Memory B cell (primary cell): ENCODE data around the gene FCN3.
"Not testable (repeated sequence)": the region's sequence is repeated elsewhere in the genome, so short reads cannot be mapped to it uniquely, and the experiment has no call there.

Experiments used
- ATAC-seq: fragments of 150-1000 bp; cut with Tn5 transposase; 2 replicates; pipeline ENCODE4 v1.10.0; 2021; ENCODE audit warnings: low read depth, mild to moderate bottlenecking, moderate library complexity
- DNase-seq, 2 donors: peaks; one replicate each; pipeline ENCODE4 v3.0.0; 2022; ENCODE audit warnings: low spot score in 2 of 2
- H3K27ac Mint-ChIP-seq: one replicate; pipeline ENCODE4 v1.8.0; 2022; ENCODE audit warnings: mild to moderate bottlenecking, moderate library complexity, mixed read lengths
- H3K27me3 Mint-ChIP-seq: one replicate; pipeline ENCODE4 v1.8.0; 2022; ENCODE audit warnings: mixed read lengths
- H3K36me3 Mint-ChIP-seq: one replicate; pipeline ENCODE4 v1.8.0; 2022; ENCODE audit warnings: mild to moderate bottlenecking, mixed read lengths
- H3K4me1 Mint-ChIP-seq: one replicate; pipeline ENCODE4 v1.8.0; 2022; ENCODE audit warnings: mixed read lengths
- H3K4me3 Mint-ChIP-seq: one replicate; pipeline ENCODE4 v1.8.0; 2022; ENCODE audit warnings: mild to moderate bottlenecking, moderate library complexity, mixed read lengths
- H3K9me3 Mint-ChIP-seq: one replicate; pipeline ENCODE4 v1.8.0; 2022; ENCODE audit warnings: mixed read lengths

FCN3 gene

DNA sequence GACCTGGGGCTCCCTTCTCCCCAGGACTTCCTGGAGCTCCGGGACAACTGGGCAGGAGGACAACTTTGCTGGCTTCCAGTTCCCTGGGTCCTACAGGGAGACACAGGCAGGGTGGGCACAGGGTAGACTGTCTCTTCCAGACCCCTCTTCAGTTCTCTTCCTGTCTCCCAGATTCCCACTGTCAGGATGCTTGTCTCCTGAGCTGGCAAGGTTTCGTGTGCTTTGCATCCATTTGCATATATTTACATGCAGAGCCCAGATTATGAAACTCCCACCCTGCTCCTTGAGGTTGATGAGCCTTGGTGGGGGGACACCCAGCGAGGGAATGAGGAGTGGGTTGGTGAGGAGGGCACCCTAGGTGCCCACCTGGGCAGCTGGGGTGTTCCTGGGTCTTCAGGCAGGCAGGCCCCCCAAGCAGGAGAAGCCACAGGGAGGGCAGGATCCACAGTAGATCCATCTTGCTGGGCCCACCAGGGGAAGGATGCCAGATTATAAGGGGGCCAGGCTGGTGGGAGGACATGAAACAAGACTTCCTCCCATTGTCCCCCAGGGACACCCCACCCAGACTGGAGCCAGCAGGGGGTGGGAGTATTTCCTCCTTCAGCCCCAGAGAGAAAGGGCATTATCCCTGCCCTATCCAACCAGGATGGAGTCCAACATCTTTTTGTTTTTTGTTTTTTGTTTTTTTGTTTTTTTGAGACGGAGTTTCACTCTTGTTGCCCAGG, at the start of gene FCN3:
Gene FCN3 (minus strand): TSS at position 463 of the 725 bp plus-strand sequence. CDS start 6 bp downstream, at position 457.
- Mint-ChIP-seq H3K4me1 (peaks cover 19% of the 10 kb centered on the region), H3K4me3 (no peak within 1 kb of the TSS), H3K27ac (no peak within 1 kb of the TSS), H3K27me3 (peaks cover 3% of the 10 kb centered on the region), H3K36me3 (no peaks in the 10 kb centered on the region), H3K9me3 (no peaks in the 10 kb centered on the region)
- DNase-seq (no peak), ATAC-seq (no peak)

DNA sequence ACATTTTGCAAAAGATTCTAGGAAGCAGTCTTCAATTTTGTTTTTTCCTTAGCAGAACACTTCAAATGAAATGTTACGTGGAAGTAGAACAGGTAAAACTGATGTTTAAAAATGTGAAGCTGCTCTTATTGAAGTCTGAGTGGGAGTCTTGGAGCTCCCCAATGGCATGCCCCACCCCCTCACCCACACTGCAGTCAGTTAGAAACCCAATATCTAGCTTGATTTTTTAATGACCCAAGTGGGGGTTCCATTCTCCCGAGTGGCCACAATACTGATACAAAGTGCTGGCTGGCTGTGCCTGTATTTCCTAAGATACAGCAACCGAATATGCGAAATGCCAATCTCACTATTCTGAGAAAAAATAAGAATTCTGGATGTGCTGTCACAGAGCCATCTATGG, 49.1 kb upstream of the FCN3 start:
- ATAC-seq (no peak), DNase-seq (no peak)
- Mint-ChIP-seq H3K9me3 (no peaks in the 10 kb centered on the region), H3K27ac (no peak overlapping the region), H3K4me1 (peaks cover 44% of the 10 kb centered on the region), H3K4me3 (no peak overlapping the region), H3K27me3 (no peaks in the 10 kb centered on the region), H3K36me3 (peaks cover 11% of the 10 kb centered on the region)

DNA sequence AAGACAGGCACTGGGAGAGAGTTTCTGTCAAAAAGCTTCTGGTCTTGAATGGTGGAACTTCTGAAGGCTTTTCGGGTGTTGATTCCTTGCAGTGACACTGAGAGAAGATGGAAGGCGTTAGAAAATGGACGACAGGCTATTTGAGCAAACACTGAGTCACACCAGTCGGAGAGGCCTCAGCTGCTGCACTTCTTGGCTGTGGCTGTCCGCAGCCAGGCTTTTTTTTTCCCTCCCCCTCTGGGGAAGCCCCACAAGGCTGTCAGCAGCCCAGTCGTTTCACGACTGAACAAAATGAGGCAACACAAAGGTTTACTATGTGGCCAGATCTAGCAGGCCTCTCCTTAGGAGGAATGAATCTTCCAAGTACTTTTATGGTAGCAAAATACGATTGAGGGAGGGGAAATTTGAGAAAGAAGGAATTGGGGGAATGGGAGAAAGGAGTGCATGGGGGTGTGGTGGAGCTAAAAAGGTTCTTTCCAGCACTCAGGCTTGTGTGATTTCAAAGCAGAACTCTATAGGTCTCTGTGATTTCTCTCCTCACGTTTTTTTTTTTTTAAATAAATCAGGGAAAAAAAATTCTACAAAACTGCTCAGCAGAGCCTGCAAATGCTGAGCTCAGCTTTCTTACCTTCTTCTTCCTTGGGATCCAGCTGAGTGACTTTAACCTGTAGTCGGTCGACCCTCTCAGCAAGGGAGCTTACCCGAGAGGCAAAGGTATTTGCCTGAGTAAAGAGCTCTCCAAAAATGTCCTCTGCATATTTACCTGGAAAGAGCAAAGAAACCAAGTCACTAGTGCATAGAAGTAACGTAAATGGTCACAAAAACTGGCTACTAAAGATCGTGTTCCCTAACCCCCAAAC, 43.9 kb upstream of the FCN3 start:
- peaks cover 27% of the 10 kb centered on the region for H3K36me3 Mint-ChIP-seq
- peaks cover 36% of the 10 kb centered on the region for H3K4me1 Mint-ChIP-seq
- H3K27me3 Mint-ChIP-seq, result no peaks in the 10 kb centered on the region
- no peak for DNase-seq
- peak; percentile 77 for ATAC-seq
- H3K4me3 Mint-ChIP-seq, result peak overlapping the region; percentile 52
- H3K27ac Mint-ChIP-seq, result peak overlapping the region; percentile 88
- H3K9me3 Mint-ChIP-seq, result no peaks in the 10 kb centered on the region

DNA sequence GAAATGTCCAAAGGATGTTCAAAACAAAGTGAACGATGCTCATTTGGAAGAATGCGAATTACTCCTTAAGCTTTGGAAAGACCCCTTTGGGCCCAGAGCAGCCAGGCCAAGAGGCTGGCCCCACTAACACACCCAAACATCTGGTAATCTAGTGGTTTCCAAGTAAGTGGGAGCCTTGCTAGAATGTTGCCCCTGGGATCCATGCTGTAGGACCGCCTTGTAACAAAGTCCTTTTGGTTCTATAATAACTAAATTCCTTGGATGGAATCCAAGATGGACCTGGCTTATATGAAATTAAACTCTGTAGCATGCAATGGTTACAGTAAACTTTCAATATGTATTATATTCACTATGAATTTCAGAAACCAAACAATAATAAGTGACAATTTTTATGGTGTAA, 43.1 kb upstream of the FCN3 start:
- H3K4me3 Mint-ChIP-seq, result no peak overlapping the region

DNA sequence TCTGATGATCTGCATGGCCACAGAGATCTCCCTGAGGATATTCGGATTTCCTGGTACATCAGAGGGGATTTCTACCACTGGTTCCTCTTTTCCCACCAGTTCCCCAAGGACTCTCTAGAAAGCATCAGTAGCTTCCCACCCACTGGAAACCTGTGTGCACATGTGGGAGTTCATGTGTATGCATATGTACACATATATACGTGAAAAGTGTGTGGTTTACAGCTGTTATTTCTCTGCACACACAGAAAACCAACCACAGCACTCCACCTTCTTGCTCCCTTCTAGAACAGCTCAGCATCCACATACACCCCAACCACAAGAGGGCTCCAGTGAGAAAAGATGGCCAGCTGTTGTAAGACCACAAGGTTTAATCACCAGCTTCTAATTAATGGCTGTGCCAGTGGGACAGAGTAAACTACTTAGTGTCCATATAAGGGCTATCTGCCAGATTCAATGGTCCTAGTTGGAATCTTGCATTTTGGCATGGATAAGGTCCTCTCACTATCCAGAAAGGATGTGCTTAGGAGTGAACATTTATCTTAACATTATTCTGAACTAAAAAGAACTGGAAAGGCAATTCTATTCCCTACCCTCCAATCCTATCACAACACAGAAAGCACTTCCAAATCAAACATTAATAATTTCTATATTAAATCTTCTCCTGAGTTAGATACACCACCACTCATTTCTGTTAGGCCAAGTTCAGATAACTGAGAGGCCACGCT, 41.9 kb upstream of the FCN3 start:
- peak; percentile 43 to 61 for DNase-seq
- peak; percentile 75 for ATAC-seq
- H3K4me3 Mint-ChIP-seq, result no peak overlapping the region
- H3K36me3 Mint-ChIP-seq, result peaks cover 29% of the 10 kb centered on the region
- H3K27ac Mint-ChIP-seq, result peak overlapping the region; percentile 80
- H3K9me3 Mint-ChIP-seq, result no peaks in the 10 kb centered on the region
- H3K27me3 Mint-ChIP-seq, result no peaks in the 10 kb centered on the region
- peaks cover 35% of the 10 kb centered on the region for H3K4me1 Mint-ChIP-seq

More for the DNA sequence above, 43.1 kb upstream of the FCN3 start:
- peaks cover 36% of the 10 kb centered on the region for H3K4me1 Mint-ChIP-seq
- DNase-seq, result no peak
- H3K27ac Mint-ChIP-seq, result peak overlapping the region; percentile 88
- no peak for ATAC-seq
- H3K9me3 Mint-ChIP-seq, result no peaks in the 10 kb centered on the region
- H3K27me3 Mint-ChIP-seq, result no peaks in the 10 kb centered on the region
- peaks cover 31% of the 10 kb centered on the region for H3K36me3 Mint-ChIP-seq

DNA sequence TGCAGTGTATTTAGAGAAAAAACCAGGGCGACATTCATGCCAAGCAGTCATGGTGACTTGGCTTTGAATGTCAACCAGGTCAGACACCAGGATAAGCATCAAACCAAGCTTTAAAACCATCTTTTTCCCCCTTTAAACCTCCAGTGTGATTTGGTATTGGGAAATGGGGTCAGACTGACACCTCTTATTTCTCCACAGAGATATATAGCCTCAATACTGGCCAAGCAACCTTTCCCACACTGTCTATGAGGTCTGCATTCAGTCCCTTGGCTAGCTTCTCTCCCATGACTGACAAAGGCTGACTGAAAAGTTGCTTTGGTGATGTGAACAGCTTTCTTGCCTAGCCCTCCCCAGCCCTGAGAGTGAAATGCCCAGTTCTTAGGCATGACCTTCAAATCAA, 39.5 kb upstream of the FCN3 start:
- peak overlapping the region; percentile 75 for H3K27ac Mint-ChIP-seq
- no peaks in the 10 kb centered on the region for H3K9me3 Mint-ChIP-seq
- peaks cover 34% of the 10 kb centered on the region for H3K36me3 Mint-ChIP-seq
- ATAC-seq, result no peak
- H3K4me3 Mint-ChIP-seq, result no peak overlapping the region
- no peak for DNase-seq
- H3K27me3 Mint-ChIP-seq, result no peaks in the 10 kb centered on the region
- H3K4me1 Mint-ChIP-seq, result peaks cover 34% of the 10 kb centered on the region

DNA sequence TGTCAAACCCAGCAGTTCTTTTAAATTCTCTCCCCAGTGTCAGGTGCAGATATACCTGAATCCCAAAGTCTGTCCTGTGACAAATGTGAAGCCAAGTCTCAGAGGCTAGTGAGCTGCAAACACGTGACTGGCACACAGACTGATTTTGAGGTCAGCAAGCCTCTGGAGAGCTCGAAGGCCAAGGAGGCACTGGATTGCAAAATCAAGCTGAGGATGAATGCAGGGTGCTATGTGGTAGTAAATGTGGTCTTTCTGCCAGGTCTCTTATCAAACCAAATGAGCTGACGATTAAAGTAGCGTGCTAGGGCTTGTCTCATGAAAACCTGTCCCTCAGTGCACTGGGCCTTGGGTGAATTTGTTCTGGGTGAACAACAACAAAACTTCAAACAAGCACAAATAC, 38.4 kb upstream of the FCN3 start:
- H3K4me3 Mint-ChIP-seq, result no peak overlapping the region
- peaks cover 38% of the 10 kb centered on the region for H3K36me3 Mint-ChIP-seq
- ATAC-seq (no peak), DNase-seq (no peak)
- peaks cover 31% of the 10 kb centered on the region for H3K4me1 Mint-ChIP-seq
- H3K9me3 Mint-ChIP-seq, result no peaks in the 10 kb centered on the region
- H3K27ac Mint-ChIP-seq, result peak overlapping the region; percentile 75
- no peaks in the 10 kb centered on the region for H3K27me3 Mint-ChIP-seq

DNA sequence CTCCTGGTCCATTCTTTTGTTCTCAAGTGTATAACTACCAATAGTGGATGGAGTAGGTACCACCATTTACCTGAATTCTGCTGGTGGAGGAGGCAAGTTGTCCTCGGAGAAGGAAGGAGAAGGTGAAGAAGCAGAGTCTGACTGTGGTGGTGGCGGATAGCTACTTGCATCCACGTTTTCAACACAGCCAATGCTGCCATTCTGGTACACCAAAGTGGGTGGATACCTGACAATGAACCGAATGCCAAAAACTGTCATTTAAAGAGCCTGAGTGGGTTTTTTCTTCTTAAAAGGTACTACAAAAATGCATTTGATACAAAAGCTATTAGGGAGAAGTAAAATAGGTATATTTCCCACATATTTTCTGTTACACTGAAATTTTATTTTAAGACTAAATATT, 37.9 kb upstream of the FCN3 start:
- Mint-ChIP-seq H3K4me3 (no peak overlapping the region), H3K4me1 (peaks cover 31% of the 10 kb centered on the region), H3K9me3 (no peaks in the 10 kb centered on the region), H3K27me3 (no peaks in the 10 kb centered on the region), H3K36me3 (peaks cover 40% of the 10 kb centered on the region), H3K27ac (no peak overlapping the region)
- DNase-seq (no peak), ATAC-seq (no peak)

DNA sequence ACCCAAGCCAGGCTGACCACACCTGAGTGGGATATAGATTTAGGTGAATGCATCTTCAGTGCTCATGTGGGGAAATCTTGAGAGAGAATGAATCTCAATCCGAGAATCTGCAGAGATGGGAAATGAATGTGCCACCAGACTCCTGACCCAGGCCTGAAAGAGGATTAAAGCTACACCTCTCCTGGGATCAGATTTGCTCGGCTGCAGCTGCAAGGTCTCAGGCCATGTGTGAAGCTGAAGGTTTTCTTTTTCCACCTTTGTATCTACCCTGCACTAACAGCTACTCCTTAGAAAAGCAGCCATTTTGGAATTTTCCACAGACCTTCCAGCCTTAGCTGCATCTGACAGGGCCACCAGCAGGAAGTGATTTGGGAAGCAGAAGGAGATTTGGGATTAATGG, 36.1 kb upstream of the FCN3 start:
- Mint-ChIP-seq H3K36me3 (peaks cover 36% of the 10 kb centered on the region), H3K27ac (peak overlapping the region; percentile 31), H3K9me3 (no peaks in the 10 kb centered on the region), H3K4me1 (peaks cover 29% of the 10 kb centered on the region), H3K4me3 (no peak overlapping the region), H3K27me3 (no peaks in the 10 kb centered on the region)
- DNase-seq, result no peak
- no peak for ATAC-seq

DNA sequence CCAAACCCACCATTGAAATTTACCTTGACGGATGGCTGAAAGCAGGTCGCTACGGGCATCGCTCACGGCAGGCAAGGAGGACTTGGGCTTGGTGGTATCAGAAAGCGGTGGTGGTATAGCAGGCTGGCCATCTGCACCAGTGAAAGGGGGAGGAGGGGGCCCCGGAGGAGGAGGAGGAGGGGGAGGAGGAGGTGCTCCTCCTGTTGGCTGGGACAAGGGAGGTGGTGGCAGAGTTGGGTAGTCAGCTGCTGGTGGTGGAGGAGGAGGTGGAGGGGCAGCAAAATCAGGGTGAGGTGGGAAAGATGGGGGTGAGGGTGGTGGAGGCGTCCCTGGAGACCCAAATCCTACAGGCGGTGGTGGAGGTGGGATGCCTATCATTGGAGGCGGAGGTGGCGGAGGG, 35.0 kb upstream of the FCN3 start:
- Mint-ChIP-seq H3K36me3 (peaks cover 30% of the 10 kb centered on the region), H3K4me3 (no peak overlapping the region), H3K27ac (no peak overlapping the region), H3K27me3 (no peaks in the 10 kb centered on the region), H3K4me1 (peaks cover 28% of the 10 kb centered on the region), H3K9me3 (no peaks in the 10 kb centered on the region)
- no peak for ATAC-seq
- DNase-seq, result no peak

DNA sequence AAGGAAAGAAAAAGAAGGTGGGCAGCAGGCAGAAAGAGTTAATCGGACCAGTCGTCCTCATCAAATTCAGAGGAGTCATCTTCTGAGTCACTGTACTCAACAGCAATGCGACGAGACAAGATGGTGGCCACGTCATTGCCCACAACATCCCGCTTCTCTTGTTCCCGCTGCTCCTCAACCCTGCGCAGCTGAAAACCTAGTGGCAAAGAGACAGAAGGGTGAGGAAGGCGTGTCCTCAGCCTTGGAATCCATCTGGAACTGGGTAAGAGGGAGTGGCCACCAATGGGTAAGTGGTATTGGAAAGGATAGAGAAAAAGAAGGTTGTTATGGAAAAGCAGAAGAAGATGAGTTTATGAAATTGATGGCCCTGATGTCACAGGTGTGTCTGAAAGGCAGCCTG, 33.5 kb upstream of the FCN3 start:
- peak overlapping the region; percentile 68 for H3K27ac Mint-ChIP-seq
- H3K4me3 Mint-ChIP-seq, result no peak overlapping the region
- H3K27me3 Mint-ChIP-seq, result no peaks in the 10 kb centered on the region
- no peak for DNase-seq
- H3K9me3 Mint-ChIP-seq, result no peaks in the 10 kb centered on the region
- ATAC-seq, result no peak
- peaks cover 41% of the 10 kb centered on the region for H3K4me1 Mint-ChIP-seq
- peaks cover 21% of the 10 kb centered on the region for H3K36me3 Mint-ChIP-seq

DNA sequence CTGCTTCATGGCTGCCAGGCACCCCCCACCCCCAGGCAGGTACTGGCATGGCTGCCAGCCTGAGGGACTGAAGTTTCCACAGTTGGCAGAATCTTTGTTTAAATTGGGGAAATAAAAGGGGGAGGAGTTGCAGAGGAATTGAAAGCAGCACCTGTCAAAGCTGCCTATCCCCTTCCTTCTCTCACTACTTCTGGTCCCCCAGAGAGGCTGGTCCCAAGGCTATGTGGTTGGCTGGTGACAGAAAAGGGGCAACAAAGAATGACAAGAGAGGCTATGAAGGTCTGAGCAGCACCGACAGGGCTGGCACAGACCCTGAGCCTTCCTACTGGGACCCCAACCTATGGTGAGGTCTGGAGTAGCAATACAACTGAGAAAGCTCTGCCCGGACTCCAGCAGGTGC, 32.2 kb upstream of the FCN3 start:
- Mint-ChIP-seq H3K27ac (peak overlapping the region; percentile 81), H3K36me3 (peaks cover 18% of the 10 kb centered on the region), H3K4me1 (peaks cover 46% of the 10 kb centered on the region), H3K4me3 (peak overlapping the region; percentile 21)
- H3K27me3 Mint-ChIP-seq, DNase-seq, H3K9me3 Mint-ChIP-seq: not testable (repeated sequence)
- peak; percentile 34 for ATAC-seq

DNA sequence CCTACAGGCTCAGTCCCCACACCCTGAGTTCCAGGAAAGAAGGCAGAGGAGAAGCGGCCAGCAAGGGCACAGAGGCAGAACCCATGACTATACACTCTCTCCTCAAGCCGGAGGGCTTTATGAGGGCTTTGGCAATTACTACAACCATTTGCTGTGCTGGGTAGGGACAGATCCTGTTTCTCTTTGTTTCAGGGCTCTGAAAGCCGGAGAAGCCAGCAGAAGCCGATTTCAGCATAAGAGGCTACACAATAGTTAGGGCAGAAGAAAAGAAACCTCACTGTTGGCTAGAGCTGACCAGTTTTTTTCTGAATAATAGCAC, 31.7 kb upstream of the FCN3 start:
- DNase-seq (no peak), ATAC-seq (no peak)
- Mint-ChIP-seq H3K27ac (peak overlapping the region; percentile 81), H3K36me3 (peaks cover 17% of the 10 kb centered on the region), H3K27me3 (no peaks in the 10 kb centered on the region), H3K9me3 (no peaks in the 10 kb centered on the region), H3K4me3 (no peak overlapping the region), H3K4me1 (peaks cover 49% of the 10 kb centered on the region)
